Fibroblast of lung (primary cell): ENCODE results near the gene SLC4A9.

ENCODE experiments used
- CTCF ChIP-seq, 2 donors: IDR thresholded peaks in 1 of 2; conservative IDR thresholded peaks in 1 of 2; 1 replicate in 1 of 2; 2 replicates in 1 of 2; pipeline ENCODE4 v1.5.1; 2011 to 2012; ENCODE audit warnings: low read length in 2 of 2, control low read depth in 1 of 2, inconsistent platforms in 1 of 2, low read depth in 1 of 2, mild to moderate bottlenecking in 1 of 2
- EZH2 ChIP-seq: IDR thresholded peaks from 2 replicates; pipeline ENCODE4 v1.5.1; 2012; ENCODE audit warnings: low read length, control low read depth, mild to moderate bottlenecking; ENCODE audit errors: missing control alignments

DNA sequence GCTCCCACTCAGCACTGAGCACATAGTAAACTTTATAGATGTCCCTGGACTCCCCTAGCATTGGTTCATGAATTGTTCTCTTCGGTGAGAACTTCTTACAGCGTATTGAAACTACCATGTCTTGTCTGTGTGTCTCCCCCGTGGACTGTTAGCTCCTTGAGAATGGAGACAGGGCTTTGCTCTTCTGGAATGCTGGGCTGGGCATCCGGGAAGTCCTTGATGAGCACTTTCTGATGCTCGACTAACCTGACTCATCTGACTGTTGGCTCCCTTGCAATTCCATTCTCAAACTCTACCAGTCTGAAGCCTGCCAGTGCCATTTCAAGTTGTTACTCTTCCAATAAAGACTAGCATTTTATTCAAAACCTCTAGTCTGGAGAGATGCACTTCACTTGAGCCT is 42.1 kb upstream of the SLC4A9 start:
- TF ChIP-seq CTCF (conservative IDR thresholded peaks at IDR 0.05 in 1 of 2, IDR thresholded peaks at IDR 0.05 in 1 of 2; ENCODE audit: low read depth in 1 of 2, low read length in 2 of 2): no peak
- TF ChIP-seq EZH2: no peak
